ENCODE measurements around the gene IFIT3. TPM values are rescaled to one million over a fixed set of nuclear protein-coding genes. Genes with fewer than 3 reads are reported as not detected.
"Not testable (repeated sequence)": the region's sequence is repeated elsewhere in the genome, so short reads cannot be mapped to it uniquely, and the experiment has no call there.

IFIT3 gene
- total and polyA plus RNA-seq, 2 donors (not counting 1 experiment from before 2014, with no cell fraction given), result 1.5 to 4.2 TPM

GRCh38 chr10:89283025-89283935 is 44.5 kb upstream of the IFIT3 start:
- Histone ChIP-seq H3K9ac (ENCODE audit: low read length) (no peak overlapping the region), H3K27ac (ENCODE audit: low read length in 2 of 2) (no peak overlapping the region), H3K27me3 (replicated peaks in 1 of 4; ENCODE audit: control extremely low read depth in 1 of 4, control insufficient read depth in 3 of 4, insufficient read depth in 4 of 4, low read length in 3 of 4) (no peaks in the 10 kb centered on the region), H3K4me3 (ENCODE audit: control extremely low read depth in 1 of 5, extremely low read depth in 1 of 5, insufficient read depth in 1 of 5, low read depth in 2 of 5, low read length in 4 of 5) (no peak overlapping the region), H4K20me1 (ENCODE audit: control insufficient read depth, insufficient read depth, low read length, poor library complexity, severe bottlenecking) (no peaks in the 10 kb centered on the region), H2AFZ (ENCODE audit: insufficient read depth, low read depth, low read length, poor library complexity, severe bottlenecking) (no peak overlapping the region), H3K9me3 (ENCODE audit: control extremely low read depth in 1 of 3, control insufficient read depth in 2 of 3, insufficient read depth in 1 of 3, low read length in 2 of 3) (no peaks in the 10 kb centered on the region), H3K36me3 (replicated peaks in 1 of 2; ENCODE audit: control extremely low read depth in 1 of 2, control insufficient read depth in 1 of 2, extremely low read depth in 1 of 2, insufficient read depth in 2 of 2, low read length in 1 of 2) (no peaks in the 10 kb centered on the region), H3K4me1 (ENCODE audit: control insufficient read depth in 2 of 2, insufficient read depth in 2 of 2, low read length in 2 of 2) (no peaks in the 10 kb centered on the region), H3K4me2 (replicated peaks; ENCODE audit: low read depth, low read length, poor library complexity, severe bottlenecking) (no peak overlapping the region), H3K79me2 (ENCODE audit: control insufficient read depth, insufficient read depth, low read length) (no peaks in the 10 kb centered on the region)
- 20% methylated on average over 1 of the region's 6 CpGs for WGBS (ENCODE audit: insufficient coverage)
- no peak for TF ChIP-seq EZH2 (IDR thresholded peaks at IDR 0.05; ENCODE audit: borderline replicate concordance, insufficient read depth, low read depth, low read length, poor library complexity, severe bottlenecking)
- intact Hi-C loops (cut with micrococcal nuclease), result no loop called here
- no peak overlapping the region for H3K4me3 Mint-ChIP-seq
- ChIA-PET CTCF (interaction anchor here (0.9 kb wide), 1 partner anchor 86 kb away, joined by 4 read pairs; no protein-coding TSS in a partner anchor), POLR2A (no interaction called here)
- H3K4me1 Mint-ChIP-seq, result peaks cover 2% of the 10 kb centered on the region
- DNase-seq (no peak), ATAC-seq (ENCODE audit: low read depth) (no peak)
- no peak overlapping the region for H3K27ac Mint-ChIP-seq
- H3K9me3 Mint-ChIP-seq (ENCODE audit: insufficient read depth), result no peaks in the 10 kb centered on the region
- H3K27me3 Mint-ChIP-seq, result no peaks in the 10 kb centered on the region

GRCh38 chr10:89283936-89284475 is 43.8 kb upstream of the IFIT3 start:
- no peak for TF ChIP-seq EZH2 (IDR thresholded peaks at IDR 0.05; ENCODE audit: borderline replicate concordance, insufficient read depth, low read depth, low read length, poor library complexity, severe bottlenecking)
- TF ChIP-seq, protein P1, sequence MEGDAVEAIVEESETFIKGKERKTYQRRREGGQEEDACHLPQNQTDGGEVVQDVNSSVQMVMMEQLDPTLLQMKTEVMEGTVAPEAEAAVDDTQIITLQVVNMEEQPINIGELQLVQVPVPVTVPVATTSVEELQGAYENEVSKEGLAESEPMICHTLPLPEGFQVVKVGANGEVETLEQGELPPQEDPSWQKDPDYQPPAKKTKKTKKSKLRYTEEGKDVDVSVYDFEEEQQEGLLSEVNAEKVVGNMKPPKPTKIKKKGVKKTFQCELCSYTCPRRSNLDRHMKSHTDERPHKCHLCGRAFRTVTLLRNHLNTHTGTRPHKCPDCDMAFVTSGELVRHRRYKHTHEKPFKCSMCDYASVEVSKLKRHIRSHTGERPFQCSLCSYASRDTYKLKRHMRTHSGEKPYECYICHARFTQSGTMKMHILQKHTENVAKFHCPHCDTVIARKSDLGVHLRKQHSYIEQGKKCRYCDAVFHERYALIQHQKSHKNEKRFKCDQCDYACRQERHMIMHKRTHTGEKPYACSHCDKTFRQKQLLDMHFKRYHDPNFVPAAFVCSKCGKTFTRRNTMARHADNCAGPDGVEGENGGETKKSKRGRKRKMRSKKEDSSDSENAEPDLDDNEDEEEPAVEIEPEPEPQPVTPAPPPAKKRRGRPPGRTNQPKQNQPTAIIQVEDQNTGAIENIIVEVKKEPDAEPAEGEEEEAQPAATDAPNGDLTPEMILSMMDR (IDR thresholded peaks at IDR 0.05), result no peak

DNA sequence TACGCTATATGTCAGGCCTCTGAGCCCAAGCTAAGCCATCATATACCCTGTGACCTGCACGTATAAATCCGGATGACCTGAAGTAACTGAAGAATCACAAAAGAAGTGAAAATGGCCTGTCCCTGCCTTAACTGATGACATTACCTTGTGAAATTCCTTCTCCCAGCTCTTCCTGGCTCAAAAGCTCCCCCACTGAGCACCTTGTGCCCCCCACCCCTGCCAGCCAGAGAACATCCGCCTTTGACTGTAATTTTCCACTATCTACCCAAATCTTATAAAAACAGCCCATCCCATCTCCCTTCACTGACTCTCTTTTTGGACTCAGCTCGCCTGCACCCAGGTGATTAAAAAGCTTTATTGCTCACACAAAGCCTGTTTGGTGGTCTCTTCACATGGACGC is 43.1 kb upstream of the IFIT3 start:
- H3K4me3 Mint-ChIP-seq; H3K27me3 ChIP-seq (replicated peaks in 1 of 4; ENCODE audit: control extremely low read depth in 1 of 4, control insufficient read depth in 3 of 4, insufficient read depth in 4 of 4, low read length in 3 of 4); POLR2A ChIA-PET; H3K4me2 ChIP-seq (replicated peaks; ENCODE audit: low read depth, low read length, poor library complexity, severe bottlenecking); H3K9ac ChIP-seq (ENCODE audit: low read length); intact Hi-C loops (cut with micrococcal nuclease); H4K20me1 ChIP-seq (ENCODE audit: control insufficient read depth, insufficient read depth, low read length, poor library complexity, severe bottlenecking); DNase-seq; H3K4me1 ChIP-seq (ENCODE audit: control insufficient read depth in 2 of 2, insufficient read depth in 2 of 2, low read length in 2 of 2); H3K36me3 ChIP-seq (replicated peaks in 1 of 2; ENCODE audit: control extremely low read depth in 1 of 2, control insufficient read depth in 1 of 2, extremely low read depth in 1 of 2, insufficient read depth in 2 of 2, low read length in 1 of 2); H2AFZ ChIP-seq (ENCODE audit: insufficient read depth, low read depth, low read length, poor library complexity, severe bottlenecking); H3K4me3 ChIP-seq (ENCODE audit: control extremely low read depth in 1 of 5, extremely low read depth in 1 of 5, insufficient read depth in 1 of 5, low read depth in 2 of 5, low read length in 4 of 5); H3K9me3 Mint-ChIP-seq (ENCODE audit: insufficient read depth); H3K79me2 ChIP-seq (ENCODE audit: control insufficient read depth, insufficient read depth, low read length); H3K9me3 ChIP-seq (ENCODE audit: control extremely low read depth in 1 of 3, control insufficient read depth in 2 of 3, insufficient read depth in 1 of 3, low read length in 2 of 3); H3K27ac ChIP-seq (ENCODE audit: low read length in 2 of 2); H3K4me1 Mint-ChIP-seq; H3K27ac Mint-ChIP-seq; ATAC-seq (ENCODE audit: low read depth); H3K27me3 Mint-ChIP-seq: not testable (repeated sequence)
- CTCF ChIA-PET, result interaction anchor here (0.7 kb wide), 1 partner anchor 87 kb away, joined by 3 read pairs; no protein-coding TSS in a partner anchor
- 96% methylated on average over 6 of the region's 6 CpGs for WGBS (ENCODE audit: insufficient coverage)

More at GRCh38 chr10:89283936-89284475, 43.8 kb upstream of the IFIT3 start:
- WGBS (ENCODE audit: insufficient coverage), result 90% methylated on average over 2 of the region's 4 CpGs
- ATAC-seq (ENCODE audit: low read depth), result no peak
- Mint-ChIP-seq H3K4me1 (peaks cover 2% of the 10 kb centered on the region), H3K9me3 (ENCODE audit: insufficient read depth) (no peaks in the 10 kb centered on the region), H3K27ac (no peak overlapping the region), H3K27me3 (no peaks in the 10 kb centered on the region), H3K4me3 (no peak overlapping the region)
- no peak overlapping the region for H3K27ac ChIP-seq (ENCODE audit: low read length in 2 of 2)
- DNase-seq, result no peak
- no peaks in the 10 kb centered on the region for H4K20me1 ChIP-seq (ENCODE audit: control insufficient read depth, insufficient read depth, low read length, poor library complexity, severe bottlenecking)
- no peak overlapping the region for H3K4me2 ChIP-seq (replicated peaks; ENCODE audit: low read depth, low read length, poor library complexity, severe bottlenecking)
- H3K36me3 ChIP-seq (replicated peaks in 1 of 2; ENCODE audit: control extremely low read depth in 1 of 2, control insufficient read depth in 1 of 2, extremely low read depth in 1 of 2, insufficient read depth in 2 of 2, low read length in 1 of 2), result no peaks in the 10 kb centered on the region
- intact Hi-C loops (cut with micrococcal nuclease), result no loop called here
- H3K9ac ChIP-seq (ENCODE audit: low read length), result no peak overlapping the region
- no peaks in the 10 kb centered on the region for H3K9me3 ChIP-seq (ENCODE audit: control extremely low read depth in 1 of 3, control insufficient read depth in 2 of 3, insufficient read depth in 1 of 3, low read length in 2 of 3)
- ChIA-PET POLR2A (no interaction called here), CTCF (interaction anchor here (0.9 kb wide), 1 partner anchor 85 kb away, joined by 4 read pairs; no protein-coding TSS in a partner anchor)
- H3K4me1 ChIP-seq (ENCODE audit: control insufficient read depth in 2 of 2, insufficient read depth in 2 of 2, low read length in 2 of 2), result no peaks in the 10 kb centered on the region
- no peaks in the 10 kb centered on the region for H3K79me2 ChIP-seq (ENCODE audit: control insufficient read depth, insufficient read depth, low read length)
- H3K27me3 ChIP-seq (replicated peaks in 1 of 4; ENCODE audit: control extremely low read depth in 1 of 4, control insufficient read depth in 3 of 4, insufficient read depth in 4 of 4, low read length in 3 of 4), result no peaks in the 10 kb centered on the region
- H2AFZ ChIP-seq (ENCODE audit: insufficient read depth, low read depth, low read length, poor library complexity, severe bottlenecking), result no peak overlapping the region
- H3K4me3 ChIP-seq (ENCODE audit: control extremely low read depth in 1 of 5, extremely low read depth in 1 of 5, insufficient read depth in 1 of 5, low read depth in 2 of 5, low read length in 4 of 5), result no peak overlapping the region
